Activated naive CD8-positive, alpha-beta T cell treated with anti-CD3 and anti-CD28 coated beads, Interleukin-2, amount 50 U/mL, for 24 hours (primary cell): ENCODE data around the gene CFAP97D2.
"Not testable (repeated sequence)": the region's sequence is repeated elsewhere in the genome, so short reads cannot be mapped to it uniquely, and the experiment has no call there.

ENCODE experiments used
- ATAC-seq: fragments of 150-1000 bp; cut with Tn5 transposase; one replicate; pipeline ENCODE4 v1.10.0; 2021
- DNase-seq: peaks from one replicate; pipeline ENCODE4 v3.0.0; 2021
- H3K27ac Mint-ChIP-seq: one replicate; pipeline ENCODE4 v1.8.0; 2021; ENCODE audit warnings: mild to moderate bottlenecking, mixed read lengths
- H3K27me3 Mint-ChIP-seq: one replicate; pipeline ENCODE4 v1.8.0; 2021; ENCODE audit warnings: mixed read lengths
- H3K36me3 Mint-ChIP-seq: one replicate; pipeline ENCODE4 v1.8.0; 2021; ENCODE audit warnings: low read depth, mixed read lengths
- H3K4me1 Mint-ChIP-seq: one replicate; pipeline ENCODE4 v1.8.0; 2021; ENCODE audit warnings: mixed read lengths
- H3K4me3 Mint-ChIP-seq: one replicate; pipeline ENCODE4 v1.8.0; 2021; ENCODE audit warnings: mild to moderate bottlenecking, moderate library complexity, mixed read lengths
- H3K9me3 Mint-ChIP-seq: one replicate; pipeline ENCODE4 v1.8.0; 2021; ENCODE audit warnings: mixed read lengths

CFAP97D2 gene

DNA sequence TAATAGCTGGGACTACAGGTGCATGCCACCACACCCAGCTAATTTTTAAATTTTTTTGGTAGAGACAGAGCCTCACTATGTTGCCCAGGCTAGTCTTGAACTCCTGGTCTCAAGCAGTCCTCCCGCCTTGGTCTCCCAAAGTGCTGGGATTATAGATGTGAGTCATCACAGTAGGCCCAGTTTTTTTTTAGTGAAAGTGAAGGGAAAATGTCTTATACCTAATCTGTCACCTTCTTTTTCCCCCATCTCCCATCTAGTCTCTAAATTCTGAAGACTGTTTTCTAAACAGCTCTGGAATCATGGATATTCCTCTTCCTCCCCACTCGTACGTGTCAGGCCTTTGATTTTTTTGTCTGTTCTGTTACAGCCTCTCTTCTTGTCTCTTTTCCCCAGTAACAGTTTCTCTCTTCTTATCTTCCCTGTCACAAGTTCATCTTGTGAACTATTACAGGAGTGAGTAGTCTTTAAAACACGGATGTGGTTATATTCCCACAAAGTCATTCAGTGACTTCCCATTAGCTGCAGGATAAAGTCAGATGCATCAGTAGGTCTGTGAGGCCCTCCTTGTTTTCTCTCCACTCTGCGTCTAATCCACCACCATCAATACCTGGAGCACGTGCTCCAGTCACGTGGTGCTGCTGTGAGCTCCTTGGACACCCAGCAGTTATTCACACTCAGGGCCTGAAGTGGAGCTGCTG is 58.5 kb downstream of the CFAP97D2 start:
- Mint-ChIP-seq H3K9me3 (peaks cover 3% of the 10 kb centered on the region), H3K36me3 (peaks cover 40% of the 10 kb centered on the region), H3K4me3 (peak overlapping the region; percentile 6), H3K27me3 (no peaks in the 10 kb centered on the region), H3K27ac (peak overlapping the region; percentile 50), H3K4me1 (peaks cover 36% of the 10 kb centered on the region)
- DNase-seq, result no peak
- no peak for ATAC-seq

DNA sequence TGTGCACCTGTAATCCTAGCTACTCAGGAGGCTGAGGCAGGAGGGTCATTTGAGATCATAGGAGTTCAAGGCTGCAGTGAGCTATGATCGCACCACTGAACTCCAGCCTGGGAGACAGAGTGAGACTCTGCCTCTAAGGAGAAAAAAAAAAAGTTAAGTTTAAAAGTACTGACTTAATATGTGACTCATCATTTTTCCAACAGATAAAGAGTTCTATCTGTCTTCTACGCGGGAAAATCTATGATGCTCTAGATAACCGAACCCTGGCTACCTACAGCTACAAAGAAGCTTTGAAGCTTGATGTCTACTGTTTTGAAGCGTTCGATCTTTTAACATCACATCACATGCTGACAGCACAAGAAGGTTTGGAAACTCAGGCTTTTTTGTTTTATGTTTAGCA is 62.9 kb downstream of the CFAP97D2 start:
- H3K36me3 Mint-ChIP-seq, result peaks cover 67% of the 10 kb centered on the region
- H3K27me3 Mint-ChIP-seq, result no peaks in the 10 kb centered on the region
- peaks cover 11% of the 10 kb centered on the region for H3K4me1 Mint-ChIP-seq
- no peak for ATAC-seq
- no peak overlapping the region for H3K27ac Mint-ChIP-seq
- H3K4me3 Mint-ChIP-seq, result no peak overlapping the region
- no peaks in the 10 kb centered on the region for H3K9me3 Mint-ChIP-seq
- no peak for DNase-seq

DNA sequence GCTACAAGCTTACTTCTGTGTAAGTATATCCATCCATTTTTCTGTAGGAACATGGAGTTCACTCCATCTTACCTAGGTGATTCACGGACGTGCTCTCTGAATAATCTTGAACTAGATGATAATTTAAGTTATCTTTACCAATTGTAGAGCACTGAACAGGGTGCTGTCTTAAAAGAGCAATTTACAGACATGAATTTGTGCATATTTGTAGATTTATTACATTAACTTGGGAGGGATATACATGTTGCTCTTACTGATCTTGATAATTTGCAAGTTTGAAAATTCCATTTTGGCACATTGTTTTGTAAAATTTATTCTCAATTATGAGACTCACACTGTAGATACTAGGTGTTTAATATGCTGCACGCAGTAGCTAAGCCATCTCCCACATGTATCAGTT is 64.9 kb downstream of the CFAP97D2 start:
- Mint-ChIP-seq H3K4me1 (peaks cover 5% of the 10 kb centered on the region), H3K4me3 (no peak overlapping the region), H3K27me3 (no peaks in the 10 kb centered on the region), H3K36me3 (peaks cover 73% of the 10 kb centered on the region), H3K9me3 (no peaks in the 10 kb centered on the region), H3K27ac (no peak overlapping the region)
- no peak for ATAC-seq
- DNase-seq, result no peak

DNA sequence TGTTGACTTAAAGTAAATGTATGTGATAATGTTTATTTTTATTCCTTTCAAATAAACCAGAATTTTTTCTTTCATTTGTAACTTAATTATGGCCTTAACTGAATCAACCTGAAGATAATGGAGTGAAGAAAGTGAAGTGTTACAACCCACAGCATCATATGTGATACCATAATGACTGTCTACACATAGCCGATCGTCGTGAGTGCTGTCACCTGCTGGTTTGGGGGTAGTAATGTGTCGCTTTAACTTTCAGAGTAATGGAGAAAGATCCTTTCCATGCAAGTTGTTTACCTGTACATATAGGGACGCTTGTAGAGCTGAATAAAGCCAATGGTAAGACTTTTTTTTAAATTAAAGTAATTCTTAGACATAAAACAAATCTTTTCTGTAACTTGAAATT is 65.6 kb downstream of the CFAP97D2 start:
- Mint-ChIP-seq H3K9me3 (no peaks in the 10 kb centered on the region), H3K4me3 (no peak overlapping the region), H3K36me3 (peaks cover 69% of the 10 kb centered on the region), H3K27ac (no peak overlapping the region), H3K4me1 (peaks cover 4% of the 10 kb centered on the region), H3K27me3 (no peaks in the 10 kb centered on the region)
- no peak for DNase-seq
- ATAC-seq, result peak; percentile 33

DNA sequence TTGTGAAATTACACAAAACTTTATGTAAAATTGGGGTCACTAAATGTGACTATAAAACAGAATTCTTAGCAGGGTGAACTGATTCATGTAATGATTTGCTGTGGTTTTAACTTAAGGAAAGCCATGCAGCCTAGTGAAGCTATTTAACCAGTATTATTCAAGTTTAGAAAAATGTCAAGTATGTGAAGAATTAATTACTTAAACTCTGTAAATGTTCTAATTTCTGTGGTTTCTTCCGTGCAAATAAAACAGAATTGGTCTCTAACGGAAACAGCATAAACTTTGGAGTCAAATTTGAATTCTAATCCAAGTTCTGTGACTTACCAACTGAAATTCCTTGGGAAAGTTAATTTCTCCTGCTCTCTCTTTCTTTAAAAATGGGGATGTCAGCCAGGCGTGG is 69.0 kb downstream of the CFAP97D2 start:
- DNase-seq, result no peak
- H3K36me3 Mint-ChIP-seq, result peaks cover 57% of the 10 kb centered on the region

DNA sequence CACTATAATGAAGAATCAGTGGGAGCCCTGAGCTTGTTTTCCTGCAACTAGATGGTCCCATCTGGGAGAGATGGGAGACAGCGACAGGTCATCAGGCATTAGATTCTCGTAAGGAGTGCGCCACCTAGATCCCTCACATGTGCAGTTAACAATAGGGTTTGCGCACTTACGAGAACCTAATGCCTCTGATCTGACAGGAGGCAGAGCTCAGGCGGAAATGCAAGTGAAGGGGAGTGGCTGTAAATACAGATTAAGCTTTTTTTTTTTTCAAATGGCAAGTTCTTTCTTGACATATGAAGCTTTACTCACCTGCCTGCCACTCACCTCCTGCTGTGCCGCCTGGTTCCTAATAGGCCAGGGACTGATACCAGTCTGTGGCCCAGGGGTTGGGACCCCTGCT is 70.0 kb downstream of the CFAP97D2 start:
- ATAC-seq (no peak), DNase-seq (no peak)
- H3K4me1 Mint-ChIP-seq, result no peaks in the 10 kb centered on the region
- peaks cover 54% of the 10 kb centered on the region for H3K36me3 Mint-ChIP-seq
- H3K4me3 Mint-ChIP-seq, result no peak overlapping the region
- H3K9me3 Mint-ChIP-seq, result no peaks in the 10 kb centered on the region
- no peak overlapping the region for H3K27ac Mint-ChIP-seq
- H3K27me3 Mint-ChIP-seq, result no peaks in the 10 kb centered on the region

More for the DNA sequence above, 69.0 kb downstream of the CFAP97D2 start:
- H3K4me3 Mint-ChIP-seq, result no peak overlapping the region
- H3K27ac Mint-ChIP-seq, result no peak overlapping the region
- H3K27me3 Mint-ChIP-seq, result no peaks in the 10 kb centered on the region
- no peaks in the 10 kb centered on the region for H3K9me3 Mint-ChIP-seq
- H3K4me1 Mint-ChIP-seq, result no peaks in the 10 kb centered on the region
- no peak for ATAC-seq

DNA sequence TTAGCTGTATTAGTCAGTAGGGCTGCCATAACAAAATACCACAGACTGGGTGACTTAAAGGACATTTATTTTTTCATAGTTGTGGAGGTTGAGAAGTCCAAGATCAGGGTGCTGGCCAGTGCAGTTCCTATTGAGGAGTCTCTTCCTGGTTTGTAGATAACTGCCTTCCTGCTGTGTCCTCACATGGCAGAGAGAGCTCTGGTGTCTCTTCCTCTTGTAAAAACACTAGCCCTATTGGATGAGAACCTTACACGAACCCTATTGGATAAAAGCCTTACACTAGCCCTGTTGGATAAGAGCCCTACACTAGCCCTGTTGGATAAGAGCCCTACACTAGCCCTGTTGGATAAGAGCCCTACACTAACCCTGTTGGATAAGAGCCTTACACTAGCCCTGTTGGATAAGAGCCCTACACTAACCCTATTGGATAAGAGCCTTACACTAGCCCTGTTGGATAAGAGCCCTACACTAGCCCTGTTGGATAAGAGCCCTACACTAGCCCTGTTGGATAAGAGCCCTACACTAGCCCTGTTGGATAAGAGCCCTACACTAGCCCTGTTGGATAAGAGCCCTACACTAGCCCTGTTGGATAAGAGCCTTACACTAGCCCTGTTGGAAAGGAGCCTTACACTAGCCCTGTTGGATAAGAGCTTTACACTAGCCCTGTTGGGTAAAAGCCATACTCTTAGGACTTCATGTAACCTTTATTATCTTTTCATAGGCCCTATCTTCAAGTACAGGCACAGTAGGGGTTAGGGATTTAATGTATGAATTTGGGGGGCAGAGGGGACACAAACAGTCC is 72.8 kb downstream of the CFAP97D2 start:
- H3K36me3 Mint-ChIP-seq, result peaks cover 48% of the 10 kb centered on the region
- H3K4me1 Mint-ChIP-seq, result not testable (repeated sequence)

DNA sequence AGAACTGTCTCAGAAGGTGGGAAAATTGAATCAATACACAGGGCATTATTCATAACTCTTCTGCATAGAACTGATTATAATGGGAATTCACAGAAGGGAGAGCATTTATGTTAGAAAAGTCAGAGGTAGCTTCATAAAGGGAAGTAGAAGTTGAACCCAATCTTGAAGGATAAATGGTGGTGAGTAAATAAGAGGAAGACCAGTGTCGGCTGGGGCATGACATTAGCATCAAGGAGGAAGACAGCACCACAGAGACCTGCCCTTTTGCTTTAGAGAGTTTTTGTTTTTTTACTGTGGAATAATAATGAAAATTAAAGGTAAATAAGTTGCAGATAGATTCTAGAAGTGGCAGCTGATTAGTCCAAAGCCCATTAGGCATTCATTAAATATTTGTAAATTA is 77.5 kb downstream of the CFAP97D2 start:
- no peak for ATAC-seq
- Mint-ChIP-seq H3K27me3 (no peaks in the 10 kb centered on the region), H3K27ac (no peak overlapping the region), H3K4me1 (peaks cover 11% of the 10 kb centered on the region), H3K9me3 (no peaks in the 10 kb centered on the region), H3K4me3 (no peak overlapping the region), H3K36me3 (peaks cover 52% of the 10 kb centered on the region)
- DNase-seq, result no peak

More for the DNA sequence above, 72.8 kb downstream of the CFAP97D2 start:
- H3K4me3 Mint-ChIP-seq, H3K27ac Mint-ChIP-seq, H3K9me3 Mint-ChIP-seq, ATAC-seq, H3K27me3 Mint-ChIP-seq, DNase-seq: not testable (repeated sequence)

DNA sequence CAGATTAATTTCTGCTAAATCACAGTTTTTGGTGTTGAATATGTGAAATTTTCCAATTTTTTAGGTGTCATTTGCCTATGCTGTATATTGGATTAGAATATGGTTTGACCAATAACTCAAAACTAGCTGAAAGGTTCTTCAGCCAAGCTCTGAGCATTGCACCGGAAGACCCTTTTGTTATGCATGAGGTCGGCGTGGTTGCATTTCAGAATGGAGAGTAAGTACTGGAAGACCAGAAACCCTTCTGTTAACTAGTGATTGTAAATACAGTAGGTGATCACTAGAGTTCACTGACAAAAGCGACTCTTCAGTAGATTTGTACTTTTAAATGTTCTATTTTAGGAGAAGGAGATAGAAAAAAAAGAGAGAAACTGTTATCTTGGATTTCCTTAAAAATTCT is 78.0 kb downstream of the CFAP97D2 start:
- DNase-seq (no peak), ATAC-seq (no peak)
- peaks cover 54% of the 10 kb centered on the region for H3K36me3 Mint-ChIP-seq
- H3K4me3 Mint-ChIP-seq, result no peak overlapping the region
- peaks cover 14% of the 10 kb centered on the region for H3K4me1 Mint-ChIP-seq
- H3K27me3 Mint-ChIP-seq, result no peaks in the 10 kb centered on the region
- H3K9me3 Mint-ChIP-seq, result no peaks in the 10 kb centered on the region
- no peak overlapping the region for H3K27ac Mint-ChIP-seq

DNA sequence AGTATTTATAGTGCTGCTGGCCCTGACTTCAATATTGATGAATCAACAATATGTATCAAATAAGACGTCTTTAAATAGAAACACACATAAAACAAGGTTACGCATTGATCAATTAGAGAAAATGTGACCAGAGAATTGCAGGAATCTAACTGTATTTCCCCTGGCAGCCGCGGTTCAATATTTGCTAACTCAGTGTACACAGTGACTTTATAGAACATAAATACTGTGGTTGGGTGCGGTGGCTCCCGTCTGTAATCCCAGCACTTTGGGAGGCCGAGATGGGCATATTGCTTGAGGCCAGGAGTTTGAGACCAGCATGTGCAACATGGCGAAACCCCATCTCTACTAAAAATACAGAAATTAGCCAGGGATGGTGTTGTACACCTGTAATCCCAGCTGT is 79.5 kb downstream of the CFAP97D2 start:
- peaks cover 29% of the 10 kb centered on the region for H3K4me1 Mint-ChIP-seq
- H3K4me3 Mint-ChIP-seq, result no peak overlapping the region
- no peaks in the 10 kb centered on the region for H3K27me3 Mint-ChIP-seq
- H3K27ac Mint-ChIP-seq, result no peak overlapping the region
- no peak for ATAC-seq
- no peak for DNase-seq
- H3K9me3 Mint-ChIP-seq, result no peaks in the 10 kb centered on the region
- H3K36me3 Mint-ChIP-seq, result peaks cover 60% of the 10 kb centered on the region

DNA sequence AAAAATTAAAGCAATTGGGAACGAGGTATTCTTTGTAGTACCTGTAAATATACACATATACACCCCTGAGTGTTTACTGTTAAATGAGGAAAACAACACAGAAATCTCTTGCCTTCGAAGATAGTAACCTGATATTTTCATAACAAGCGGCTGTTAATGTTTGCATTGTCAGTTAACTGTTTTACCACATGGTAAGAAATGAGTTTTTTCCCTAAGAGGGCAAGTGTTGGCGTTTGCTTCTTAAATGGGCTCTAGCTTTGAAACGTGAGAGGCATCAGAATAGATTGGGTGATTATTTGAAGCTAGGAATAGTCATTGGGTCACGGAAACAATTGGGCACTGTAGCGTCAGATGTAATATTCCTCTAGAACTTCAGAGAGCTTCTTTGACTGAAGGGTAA is 80.3 kb downstream of the CFAP97D2 start:
- Mint-ChIP-seq H3K27ac (no peak overlapping the region), H3K36me3 (peaks cover 60% of the 10 kb centered on the region), H3K9me3 (no peaks in the 10 kb centered on the region), H3K27me3 (no peaks in the 10 kb centered on the region), H3K4me3 (no peak overlapping the region), H3K4me1 (peaks cover 32% of the 10 kb centered on the region)
- DNase-seq (no peak), ATAC-seq (no peak)

DNA sequence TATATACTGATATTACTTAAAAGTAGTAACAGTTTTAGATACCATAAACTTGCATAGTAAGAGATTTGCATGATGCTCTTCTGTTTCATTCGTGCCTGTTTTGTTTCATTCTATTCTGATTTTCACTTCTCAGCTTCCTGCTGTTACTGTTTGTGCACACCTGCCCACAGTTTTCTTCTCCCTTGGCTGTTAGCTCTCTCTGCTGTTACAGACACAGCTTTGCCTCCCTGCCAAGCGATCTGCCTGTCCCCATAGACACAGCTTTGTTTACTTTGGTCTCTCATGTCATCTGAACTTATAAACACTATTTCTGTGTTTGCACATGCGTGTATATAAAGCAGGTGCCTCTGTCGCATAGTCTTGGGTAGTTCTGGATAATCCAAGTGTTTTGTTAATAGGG is 80.9 kb downstream of the CFAP97D2 start:
- Mint-ChIP-seq H3K36me3 (peaks cover 61% of the 10 kb centered on the region), H3K4me3 (no peak overlapping the region), H3K4me1 (peaks cover 34% of the 10 kb centered on the region), H3K27me3 (no peaks in the 10 kb centered on the region), H3K27ac (peak overlapping the region; percentile 38), H3K9me3 (no peaks in the 10 kb centered on the region)
- ATAC-seq (no peak), DNase-seq (no peak)

DNA sequence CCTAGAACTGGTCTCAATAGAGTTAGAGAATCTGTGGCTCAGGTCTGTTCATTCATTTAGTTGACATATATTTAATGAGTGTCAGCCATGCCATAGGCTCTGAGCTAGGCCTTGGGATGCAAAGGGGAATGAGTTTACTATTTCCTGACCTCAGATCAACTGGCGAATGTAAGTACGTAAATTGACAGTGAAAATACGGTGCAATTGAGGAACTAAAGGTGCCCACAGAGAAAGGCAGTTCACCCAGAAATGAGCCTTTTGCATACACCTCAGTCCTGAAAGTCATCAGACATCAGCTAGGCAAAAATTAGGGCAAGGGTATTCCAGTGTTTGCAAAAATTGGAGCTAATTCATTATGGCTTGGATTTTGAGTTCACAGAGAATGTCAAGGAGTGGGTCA is 81.8 kb downstream of the CFAP97D2 start:
- peak overlapping the region; percentile 29 for H3K27ac Mint-ChIP-seq
- H3K36me3 Mint-ChIP-seq, result peaks cover 66% of the 10 kb centered on the region
- no peaks in the 10 kb centered on the region for H3K27me3 Mint-ChIP-seq
- H3K4me3 Mint-ChIP-seq, result no peak overlapping the region
- DNase-seq (no peak), ATAC-seq (no peak)
- no peaks in the 10 kb centered on the region for H3K9me3 Mint-ChIP-seq
- peaks cover 37% of the 10 kb centered on the region for H3K4me1 Mint-ChIP-seq

DNA sequence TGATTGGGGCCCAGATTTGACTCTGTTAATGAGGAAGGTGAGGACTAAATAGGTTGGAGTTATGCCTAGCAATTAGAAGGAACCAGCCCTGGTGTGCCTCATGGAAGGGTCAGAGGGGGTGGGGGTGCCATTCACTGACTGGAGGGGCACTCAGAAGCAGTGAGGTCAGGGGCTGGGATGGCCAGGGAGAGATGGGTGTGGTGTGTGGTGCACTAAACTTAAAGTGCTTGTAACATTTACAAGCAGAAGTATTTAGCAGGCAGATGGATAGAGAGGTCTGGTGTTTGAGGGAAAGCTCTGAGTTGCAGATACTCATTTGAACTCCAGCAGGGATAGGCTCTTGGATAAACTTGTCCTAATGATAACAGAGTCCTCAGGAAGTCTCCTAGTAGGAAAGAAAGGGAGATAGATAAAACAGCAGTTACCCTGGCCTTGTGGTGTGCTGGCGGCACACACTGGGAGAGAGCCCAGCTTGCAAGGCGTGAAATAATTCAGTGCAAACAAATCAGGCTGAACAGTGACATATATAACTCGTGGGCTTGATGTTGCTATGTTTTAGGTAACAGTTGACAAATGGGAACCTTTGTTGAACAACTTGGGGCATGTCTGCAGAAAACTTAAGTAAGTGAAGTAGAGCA is 82.4 kb downstream of the CFAP97D2 start:
- no peaks in the 10 kb centered on the region for H3K27me3 Mint-ChIP-seq
- peak overlapping the region; percentile 29 for H3K27ac Mint-ChIP-seq
- peaks cover 68% of the 10 kb centered on the region for H3K36me3 Mint-ChIP-seq
- ATAC-seq (no peak), DNase-seq (no peak)
- no peak overlapping the region for H3K4me3 Mint-ChIP-seq
- H3K4me1 Mint-ChIP-seq, result peaks cover 37% of the 10 kb centered on the region
- H3K9me3 Mint-ChIP-seq, result no peaks in the 10 kb centered on the region

DNA sequence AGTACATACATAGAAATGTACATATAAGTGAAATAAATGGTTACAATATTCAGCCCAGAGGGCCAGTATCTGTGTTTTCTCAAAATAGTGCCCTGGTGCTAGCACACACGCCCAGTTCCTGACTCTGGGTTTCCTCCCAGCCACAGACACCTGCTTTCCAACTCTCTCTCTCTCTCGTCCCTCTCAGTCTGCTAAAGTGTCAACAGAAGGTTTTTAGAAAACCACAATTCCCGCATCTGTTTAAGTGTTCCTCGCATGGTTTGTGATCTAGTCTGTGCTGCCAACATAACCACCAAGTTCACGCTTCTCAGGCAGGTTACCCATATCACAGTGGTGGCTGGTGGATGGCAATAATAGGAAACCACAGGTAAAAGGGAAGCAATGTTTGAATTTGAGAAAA is 84.5 kb downstream of the CFAP97D2 start:
- ATAC-seq (no peak), DNase-seq (no peak)
- H3K27ac Mint-ChIP-seq, result peak overlapping the region; percentile 41
- H3K4me1 Mint-ChIP-seq, result peaks cover 49% of the 10 kb centered on the region
- no peaks in the 10 kb centered on the region for H3K27me3 Mint-ChIP-seq
- H3K9me3 Mint-ChIP-seq, result no peaks in the 10 kb centered on the region
- no peak overlapping the region for H3K4me3 Mint-ChIP-seq
- peaks cover 72% of the 10 kb centered on the region for H3K36me3 Mint-ChIP-seq
